GM20000 (cell line): ENCODE results near the gene NES.
A peak's percentile ranks its signal among the peaks of the same experiment; 100 is the strongest.
"Not testable (repeated sequence)": the region's sequence is repeated elsewhere in the genome, so short reads cannot be mapped to it uniquely, and the experiment has no call there.

Experiments used
- DNase-seq: peaks from one replicate; pipeline ENCODE4 v3.0.0; 2012; ENCODE audit warnings: low spot score
- TF ChIP-seq, protein P1 (sequence below): IDR thresholded peaks from 2 replicates; pipeline ENCODE4 v1.5.1; 2012; ENCODE audit warnings: mild to moderate bottlenecking, control low read depth; ENCODE audit errors: extremely low read depth, missing control alignments

The NES gene

DNA sequence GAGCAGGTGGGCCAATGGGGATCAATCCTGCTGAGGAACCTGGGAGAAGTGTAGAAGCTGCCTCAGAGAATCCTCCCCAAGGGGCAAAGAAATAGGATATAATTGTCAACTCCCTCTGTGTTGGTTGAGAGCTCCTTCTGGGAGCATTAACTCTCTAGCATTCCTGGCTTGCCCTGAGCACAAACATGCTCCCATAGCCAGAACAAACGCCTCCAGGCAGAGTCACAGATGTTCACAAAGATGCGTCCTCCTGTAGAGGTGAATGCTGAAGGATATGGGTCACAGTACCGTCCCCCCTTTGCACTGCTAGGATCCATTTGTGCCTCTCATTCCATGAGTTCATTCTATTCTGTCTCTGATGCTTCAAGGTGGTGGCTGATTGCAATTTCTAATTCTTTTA lies 44.9 kb downstream of the NES start:
- TF ChIP-seq, protein P1, sequence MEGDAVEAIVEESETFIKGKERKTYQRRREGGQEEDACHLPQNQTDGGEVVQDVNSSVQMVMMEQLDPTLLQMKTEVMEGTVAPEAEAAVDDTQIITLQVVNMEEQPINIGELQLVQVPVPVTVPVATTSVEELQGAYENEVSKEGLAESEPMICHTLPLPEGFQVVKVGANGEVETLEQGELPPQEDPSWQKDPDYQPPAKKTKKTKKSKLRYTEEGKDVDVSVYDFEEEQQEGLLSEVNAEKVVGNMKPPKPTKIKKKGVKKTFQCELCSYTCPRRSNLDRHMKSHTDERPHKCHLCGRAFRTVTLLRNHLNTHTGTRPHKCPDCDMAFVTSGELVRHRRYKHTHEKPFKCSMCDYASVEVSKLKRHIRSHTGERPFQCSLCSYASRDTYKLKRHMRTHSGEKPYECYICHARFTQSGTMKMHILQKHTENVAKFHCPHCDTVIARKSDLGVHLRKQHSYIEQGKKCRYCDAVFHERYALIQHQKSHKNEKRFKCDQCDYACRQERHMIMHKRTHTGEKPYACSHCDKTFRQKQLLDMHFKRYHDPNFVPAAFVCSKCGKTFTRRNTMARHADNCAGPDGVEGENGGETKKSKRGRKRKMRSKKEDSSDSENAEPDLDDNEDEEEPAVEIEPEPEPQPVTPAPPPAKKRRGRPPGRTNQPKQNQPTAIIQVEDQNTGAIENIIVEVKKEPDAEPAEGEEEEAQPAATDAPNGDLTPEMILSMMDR = no peak
- DNase-seq = no peak

DNA sequence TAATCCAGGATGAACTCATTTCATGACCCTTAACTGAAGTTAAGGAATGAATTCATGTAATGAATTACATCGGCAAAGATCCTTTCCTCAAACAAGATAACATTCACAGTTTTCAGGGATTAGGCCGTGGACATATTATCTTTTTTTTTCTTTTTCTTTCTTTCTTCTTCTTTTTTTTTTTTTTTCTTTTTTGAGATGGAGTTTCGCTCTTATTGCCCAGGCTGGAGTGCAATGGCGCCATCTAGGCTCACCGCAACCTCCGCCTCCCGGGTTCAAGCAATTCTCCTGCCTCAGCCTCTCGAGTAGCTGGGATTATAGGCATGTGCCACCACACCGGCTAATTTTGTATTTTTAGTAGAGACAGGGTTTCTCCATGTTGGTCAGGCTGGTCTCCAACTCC lies 46.1 kb downstream of the NES start:
- DNase-seq = not testable (repeated sequence)

DNA sequence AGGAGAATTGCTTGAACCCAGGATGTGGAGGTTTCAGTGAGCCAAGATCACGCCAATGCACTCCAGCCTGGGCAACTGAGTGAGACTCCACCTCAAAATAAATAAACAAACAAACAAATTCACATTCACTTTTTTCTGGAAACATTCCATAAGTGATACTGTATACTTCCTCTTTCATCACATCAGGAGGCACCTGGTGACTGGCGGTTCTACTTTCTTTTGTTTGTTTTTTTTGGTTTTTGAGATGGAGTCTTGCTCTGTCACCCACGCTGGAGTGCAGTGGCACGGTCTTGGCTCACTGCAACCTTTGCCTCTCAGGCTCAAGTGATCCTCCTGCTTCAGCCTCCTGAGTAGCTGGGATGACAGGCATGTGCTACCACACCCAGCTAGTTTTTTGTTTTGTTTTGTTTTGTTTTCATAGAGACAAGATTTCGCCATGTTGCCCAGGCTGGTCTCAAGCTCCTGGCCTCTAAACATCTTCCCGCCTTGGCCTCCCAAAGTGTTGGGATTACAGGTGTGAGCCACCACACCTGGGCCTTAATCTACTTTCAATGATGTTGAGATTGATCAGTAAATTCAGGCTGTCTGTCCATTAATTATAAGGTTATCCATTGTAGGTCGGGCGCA lies 47.3 kb downstream of the NES start:
- DNase-seq = no peak
- TF ChIP-seq, protein P1 = no peak

DNA sequence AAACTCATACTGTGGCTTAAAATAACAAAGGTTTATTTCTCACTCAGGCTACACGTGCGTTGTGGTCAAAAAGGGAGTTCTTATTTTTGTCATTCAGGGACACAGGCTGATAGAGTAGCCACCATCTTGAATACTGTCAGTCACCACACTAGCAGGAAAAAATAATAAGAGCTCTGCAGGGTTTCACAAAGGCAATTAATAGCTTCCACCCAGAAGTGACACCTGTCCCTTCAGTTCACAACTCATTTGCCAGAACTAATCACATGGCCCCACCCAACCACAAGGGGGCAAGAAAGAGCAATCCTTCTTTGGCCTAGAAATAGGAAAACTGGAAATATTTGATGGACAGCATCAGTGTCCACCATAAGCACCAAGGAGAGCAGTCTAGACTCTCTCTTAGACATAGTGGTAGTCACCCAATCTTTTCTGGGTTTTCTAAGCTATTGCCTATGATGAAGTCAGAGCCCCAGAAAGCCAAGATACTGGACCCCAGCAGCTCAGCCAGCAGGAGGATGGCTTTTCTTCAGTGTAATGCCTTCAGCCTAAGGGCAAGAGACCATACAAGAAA lies 49.8 kb downstream of the NES start:
- TF ChIP-seq, protein P1 = peak; percentile 78
- DNase-seq = peak; percentile 62

DNA sequence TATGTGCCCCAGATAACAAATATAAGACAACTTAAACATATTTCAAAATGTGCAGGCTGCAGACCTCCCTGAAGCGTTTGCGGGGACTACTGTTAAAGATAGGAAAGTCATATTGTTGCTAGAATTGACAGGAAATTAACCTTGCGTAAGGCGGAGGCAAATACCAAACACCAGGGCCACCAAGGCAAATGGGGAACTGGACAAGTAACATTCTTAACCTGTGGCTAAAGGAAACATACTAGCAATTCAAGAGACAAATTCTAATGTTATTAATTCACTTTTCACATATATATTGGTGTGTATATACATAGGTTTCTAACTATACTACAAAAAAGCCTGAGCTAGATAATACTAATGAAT lies 51.1 kb downstream of the NES start:
- DNase-seq = no peak

DNA sequence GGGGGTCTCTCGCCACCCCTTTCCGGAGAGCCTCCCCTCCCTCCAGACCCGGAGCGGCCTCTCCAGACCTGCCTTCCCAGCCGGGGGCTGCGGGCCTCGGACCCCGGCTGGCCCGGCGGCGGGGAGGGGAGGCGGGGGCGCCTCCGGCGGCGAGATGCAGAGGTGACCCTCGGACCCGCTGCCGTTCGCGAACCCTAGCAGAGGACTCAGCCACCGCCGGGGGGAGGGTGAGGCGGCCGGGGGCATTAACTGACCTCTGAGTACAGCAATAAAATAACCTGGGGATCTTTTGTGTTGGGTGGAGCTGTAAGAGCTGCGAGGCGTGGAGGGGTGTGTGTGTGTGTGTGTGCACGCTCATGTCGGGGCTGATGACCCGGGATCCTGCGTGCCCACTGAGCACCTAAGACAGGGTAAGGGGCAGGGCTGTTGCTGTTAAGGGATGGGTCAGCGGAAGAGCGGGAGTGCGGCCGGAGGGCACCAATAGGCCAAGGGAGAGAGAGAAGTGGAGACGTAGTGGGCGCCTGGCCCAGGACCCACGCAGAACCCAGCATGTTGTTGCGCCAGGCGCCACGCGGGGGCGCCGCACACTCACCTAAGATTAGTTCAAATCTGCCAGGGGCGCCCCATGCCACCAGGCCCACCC lies 51.6 kb downstream of the NES start:
- peak; percentile 75 for DNase-seq
- TF ChIP-seq, protein P1 = peak; percentile 64

More for the DNA sequence above, 51.1 kb downstream of the NES start:
- TF ChIP-seq, protein P1 = no peak

DNA sequence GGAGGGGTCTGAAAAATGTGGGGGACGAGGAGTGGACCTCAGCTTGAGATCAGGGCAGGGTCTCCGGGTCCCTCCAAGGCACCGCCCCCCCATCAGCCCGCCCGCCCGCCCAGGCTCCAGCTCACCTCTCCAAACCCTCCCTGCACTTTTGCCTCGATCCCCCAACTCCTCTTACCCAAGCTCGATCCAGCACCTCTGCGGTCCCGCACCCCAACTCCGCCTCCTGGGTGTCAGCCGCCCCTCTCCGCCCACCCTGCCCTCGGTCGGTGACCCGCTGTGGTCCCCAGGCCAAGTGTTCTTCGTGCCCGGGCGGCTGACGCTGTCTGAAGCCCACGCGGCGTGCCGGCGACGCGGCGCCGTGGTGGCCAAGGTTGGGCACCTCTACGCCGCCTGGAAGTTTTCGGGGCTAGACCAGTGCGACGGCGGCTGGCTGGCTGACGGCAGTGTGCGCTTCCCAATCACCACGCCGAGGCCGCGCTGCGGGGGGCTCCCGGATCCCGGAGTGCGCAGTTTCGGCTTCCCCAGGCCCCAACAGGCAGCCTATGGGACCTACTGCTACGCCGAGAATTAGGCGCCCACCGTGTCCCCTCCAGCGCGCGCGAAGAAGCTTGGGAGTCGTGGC lies 52.3 kb downstream of the NES start:
- TF ChIP-seq, protein P1 = no peak

More for the DNA sequence above, 52.3 kb downstream of the NES start:
- no peak for DNase-seq
